Upper lobe of right lung (tissue), 1 donor: ENCODE results near the gene HNRNPUL2. TPM values are rescaled to one million over a fixed set of nuclear protein-coding genes. Genes with fewer than 3 reads are reported as not detected.
"Not testable (repeated sequence)": the region's sequence is repeated elsewhere in the genome, so short reads cannot be mapped to it uniquely, and the experiment has no call there.

Experiments
- ATAC-seq: fragments of 200-7000 bp; cut with Tn5 transposase; one replicate; pipeline ENCODE4 v1.9.1; 2020; ENCODE audit warnings: mild to moderate bottlenecking, moderate library complexity
- DNase-seq: peaks from one replicate; pipeline ENCODE4 v3.0.0-alpha.2; 2020
- H3K27ac ChIP-seq: fragments of 200-600 bp; one replicate; pipeline ENCODE4 v1.8.0; 2022
- H3K27me3 ChIP-seq: fragments of 200-600 bp; one replicate; pipeline ENCODE4 v1.8.0; 2022; ENCODE audit warnings: mild to moderate bottlenecking
- H3K36me3 ChIP-seq: fragments of 200-600 bp; one replicate; pipeline ENCODE4 v1.8.0; 2022
- H3K4me1 ChIP-seq: fragments of 200-600 bp; one replicate; pipeline ENCODE4 v1.8.0; 2022
- H3K4me3 ChIP-seq: fragments of 200-600 bp; one replicate; pipeline ENCODE4 v1.8.0; 2022; ENCODE audit warnings: mild to moderate bottlenecking
- H3K9me3 ChIP-seq: fragments of 200-600 bp; one replicate; pipeline ENCODE4 v1.8.0; 2022
- CTCF ChIP-seq: fragments of 200-600 bp; IDR thresholded peaks from one replicate; pipeline ENCODE4 v1.8.0; 2022; ENCODE audit warnings: antibody characterized with exemption
- intact Hi-C: fragments of 100-400 bp; cut with DNase I; formaldehyde crosslinking; loops from one replicate; pipeline ENCODE4 v1.11.0; 2022
- total RNA-seq: library from RNA; stranded (reverse); fragmentation: NEBNext Ultra II Directional; extraction: Animal tissue kit (Norgen Biotek cat#: 25700); gene quantifications from one replicate; pipeline ENCODE4 v1.2.1, GENCODE V29; 2021
- donor health status: DM: no; HTN: yes; CAD: no; lungs with severe emphysema.

HNRNPUL2 gene
- total RNA-seq, 1 donor from 2014 or later = 43.1 TPM

GRCh38 chr11:62752177-62752785 lies 25.0 kb upstream of the HNRNPUL2 start:
- ATAC-seq (no peak), DNase-seq (no peak)
- peaks cover 11% of the 10 kb centered on the region for H3K36me3 ChIP-seq
- no peaks in the 10 kb centered on the region for H3K9me3 ChIP-seq
- H3K27me3 ChIP-seq = no peaks in the 10 kb centered on the region
- H3K4me3 ChIP-seq = no peak overlapping the region
- intact Hi-C loops = no loop called here
- peak overlapping the region; percentile 86 for H3K27ac ChIP-seq
- peaks cover 20% of the 10 kb centered on the region for H3K4me1 ChIP-seq
- TF ChIP-seq CTCF = no peak

GRCh38 chr11:62749931-62750330 lies 22.7 kb upstream of the HNRNPUL2 start:
- DNase-seq, intact Hi-C loops, H3K4me3 ChIP-seq, H3K9me3 ChIP-seq, ATAC-seq, H3K27me3 ChIP-seq, H3K27ac ChIP-seq: not testable (repeated sequence)
- H3K4me1 ChIP-seq = peaks cover 20% of the 10 kb centered on the region
- peaks cover 11% of the 10 kb centered on the region for H3K36me3 ChIP-seq

DNA sequence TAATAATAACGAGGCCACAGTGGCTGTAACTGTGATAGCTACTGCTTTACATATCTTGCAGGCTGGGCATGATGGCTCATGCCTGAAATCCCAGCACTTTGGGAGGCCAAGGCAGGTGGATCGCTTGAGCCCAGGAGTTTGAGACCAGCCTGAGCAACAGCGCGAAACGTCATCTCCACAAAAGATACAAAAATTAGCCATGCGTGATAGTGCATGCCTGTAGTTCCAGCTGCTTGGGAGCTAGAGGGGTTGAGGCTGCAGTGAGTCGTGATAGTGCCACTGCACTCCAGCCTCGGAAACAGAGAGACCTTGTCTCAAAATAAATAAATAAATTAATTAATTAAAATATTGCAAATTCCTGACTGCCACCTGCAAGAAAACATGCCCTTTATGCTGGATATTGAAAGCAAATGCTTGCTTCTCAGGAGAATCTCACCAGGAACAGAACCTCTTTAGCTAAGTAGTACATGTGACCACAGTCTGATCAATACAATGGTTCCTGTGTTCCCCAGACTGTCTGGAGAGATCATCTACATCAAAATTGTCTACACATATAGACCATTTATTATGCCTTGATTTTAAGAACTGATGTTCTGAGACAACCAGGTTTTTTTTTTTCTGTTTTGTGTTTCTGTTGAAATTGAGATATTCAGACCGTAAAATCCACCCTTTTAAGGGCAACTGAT lies 20.4 kb upstream of the HNRNPUL2 start:
- H3K36me3 ChIP-seq = peaks cover 11% of the 10 kb centered on the region
- H3K4me1 ChIP-seq = peaks cover 9% of the 10 kb centered on the region
- ATAC-seq = no peak
- no peak overlapping the region for H3K27ac ChIP-seq
- no peak for TF ChIP-seq CTCF
- no peak for DNase-seq
- intact Hi-C loops = no loop called here
- no peaks in the 10 kb centered on the region for H3K9me3 ChIP-seq
- no peak overlapping the region for H3K4me3 ChIP-seq
- H3K27me3 ChIP-seq = no peaks in the 10 kb centered on the region

- DNase-seq (no peak), ATAC-seq (no peak)
- H3K9me3 ChIP-seq = no peaks in the 10 kb centered on the region
- intact Hi-C loops = no loop called here
- no peak overlapping the region for H3K27ac ChIP-seq
- no peaks in the 10 kb centered on the region for H3K4me1 ChIP-seq
- peaks cover 84% of the 10 kb centered on the region for H3K36me3 ChIP-seq
- no peak for TF ChIP-seq CTCF
- no peaks in the 10 kb centered on the region for H3K27me3 ChIP-seq
- no peak overlapping the region for H3K4me3 ChIP-seq
Measured at GRCh38 chr11:62737196-62737595, 9.9 kb upstream of the HNRNPUL2 start.

DNA sequence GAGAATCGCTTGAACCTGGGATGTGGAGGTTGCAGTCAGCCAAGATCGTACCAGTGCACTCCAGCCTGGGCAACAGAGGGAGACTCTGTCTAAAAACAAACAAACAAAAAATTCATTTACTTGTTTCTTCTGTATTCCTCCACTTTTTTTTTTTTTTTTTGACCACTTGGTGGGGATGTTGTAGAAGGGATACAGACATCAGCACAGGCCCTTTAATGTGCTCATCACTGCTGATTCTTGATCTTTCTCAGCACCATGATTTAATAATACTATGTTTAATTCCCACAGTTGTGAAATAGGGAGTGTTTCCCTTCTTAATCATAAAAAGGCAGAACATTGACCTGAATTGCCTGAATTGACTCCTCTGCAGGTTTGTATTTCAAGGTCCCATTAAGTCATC lies 5.6 kb upstream of the HNRNPUL2 start:
- H3K4me3 ChIP-seq = no peak overlapping the region
- ATAC-seq = no peak
- no peak overlapping the region for H3K27ac ChIP-seq
- intact Hi-C loops = no loop called here
- peaks cover 57% of the 10 kb centered on the region for H3K36me3 ChIP-seq
- H3K27me3 ChIP-seq = no peaks in the 10 kb centered on the region
- DNase-seq = no peak
- no peaks in the 10 kb centered on the region for H3K9me3 ChIP-seq
- peaks cover 21% of the 10 kb centered on the region for H3K4me1 ChIP-seq
- no peak for TF ChIP-seq CTCF

DNA sequence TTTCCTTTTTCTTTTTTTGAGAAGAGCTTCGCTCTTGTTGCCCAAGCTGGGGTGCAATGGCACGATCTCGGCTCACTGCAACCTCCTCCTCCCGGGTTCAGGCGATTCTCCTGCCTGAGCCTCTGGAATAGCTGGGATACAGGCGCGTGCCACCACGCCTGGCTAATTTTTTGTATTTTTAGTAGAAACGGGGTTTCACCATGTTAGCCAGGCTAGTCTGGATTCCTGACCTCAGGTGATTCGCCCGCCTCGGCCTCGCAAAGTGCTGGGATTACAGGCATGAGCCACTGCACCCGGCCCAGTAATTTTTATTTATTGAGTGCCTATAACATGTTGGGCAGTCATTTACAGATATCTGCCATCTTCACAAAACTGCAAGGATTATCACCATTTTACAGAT lies 2.8 kb upstream of the HNRNPUL2 start:
- Histone ChIP-seq H3K4me3 (peak overlapping the region; percentile 77), H3K4me1 (peaks cover 23% of the 10 kb centered on the region), H3K36me3 (peaks cover 29% of the 10 kb centered on the region)
- H3K27ac ChIP-seq, intact Hi-C loops, ATAC-seq, DNase-seq, H3K9me3 ChIP-seq, H3K27me3 ChIP-seq: not testable (repeated sequence)
